H1 (cell line): Measurements from ENCODE around the gene PEX3. TPM values are rescaled to one million over a fixed set of nuclear protein-coding genes. Genes with fewer than 3 reads are reported as not detected.
A peak's percentile ranks its signal among the peaks of the same experiment; 100 is the strongest.

Experiments used
- CTCF ChIA-PET: fragments of 300-600 bp; sonication (Branson Sonifier 250); formaldehyde crosslinking; loops from one replicate; lab custom pipeline; 2021; ENCODE audit not compliant: partially characterized antibody; lab: Charles Lee
- POLR2A ChIA-PET: fragments of 300-600 bp; sonication (Branson Sonifier 250); formaldehyde crosslinking; loops from one replicate; lab custom pipeline; 2021; ENCODE audit warnings: inconsistent platforms; ENCODE audit not compliant: partially characterized antibody; lab: Charles Lee
- DNase-seq, 2 experiments: peaks; one replicate each; pipeline versions ENCODE4 v3.0.0 to v3.0.0-alpha.2; 2010 to 2022; ENCODE audit warnings: low spot score in 2 of 2, low read depth in 1 of 2, mixed read lengths in 1 of 2
- FAIRE-seq: peaks from 2 replicates; lab custom pipeline; 2011; peaks lifted over from hg19 to GRCh38; lab: Jason Lieb, UNC
- H2AFZ ChIP-seq: 2 replicates; pipeline ENCODE4 v1.8.1; 2012; ENCODE audit warnings: low read length, inconsistent platforms
- H2AK5ac ChIP-seq: 2 replicates; pipeline ENCODE4 v1.6.1; 2013; ENCODE audit warnings: low read depth, low read length
- H2BK120ac ChIP-seq: replicated peaks from 2 replicates; pipeline ENCODE3; 2013; ENCODE audit warnings: low read depth, low read length, inconsistent platforms
- H2BK12ac ChIP-seq: 2 replicates; pipeline ENCODE4 v1.6.1; 2013; ENCODE audit warnings: low read depth, low read length
- H2BK15ac ChIP-seq: 2 replicates; pipeline ENCODE4 v1.6.1; 2013; ENCODE audit warnings: low read length
- H2BK20ac ChIP-seq: 2 replicates; pipeline ENCODE4 v1.6.1; 2013; ENCODE audit warnings: low read length
- H2BK5ac ChIP-seq: 2 replicates; pipeline ENCODE4 v1.6.1; 2013; ENCODE audit warnings: low read depth, low read length
- H3K14ac ChIP-seq: 2 replicates; pipeline ENCODE4 v1.6.1; 2013; ENCODE audit warnings: inconsistent platforms; ENCODE audit not compliant: insufficient read length
- H3K18ac ChIP-seq: 2 replicates; pipeline ENCODE4 v1.6.1; 2013; ENCODE audit warnings: low read length; ENCODE audit errors: extremely low read depth
- H3K23ac ChIP-seq: 2 replicates; pipeline ENCODE4 v1.6.1; 2013; ENCODE audit warnings: inconsistent platforms; ENCODE audit not compliant: insufficient read length
- H3K23me2 ChIP-seq: 2 replicates; pipeline ENCODE4 v1.6.1; 2013; ENCODE audit warnings: low read depth, low read length
- H3K27ac ChIP-seq: 2 replicates; pipeline ENCODE4 v1.6.1; 2011; ENCODE audit warnings: low read depth, low read length, inconsistent platforms
- H3K27me3 ChIP-seq, 4 experiments: replicated peaks in 1 of 4; 1 replicate in 1 of 4; 2 replicates in 3 of 4; pipeline versions ENCODE4 v1.6.1 to v1.8.1; 2011 to 2013; ENCODE audit warnings: low read length in 3 of 4, mild to moderate bottlenecking in 3 of 4, inconsistent platforms in 2 of 4, mixed read lengths in 2 of 4, moderate library complexity in 1 of 4; ENCODE audit not compliant: control insufficient read depth in 3 of 4, insufficient read depth in 3 of 4; ENCODE audit errors: extremely low read depth in 1 of 4
- H3K36me3 ChIP-seq, 4 experiments: 2 replicates each; pipeline versions ENCODE4 v1.6.1 to v1.8.1; 2011 to 2013; ENCODE audit warnings: mild to moderate bottlenecking in 4 of 4, low read length in 3 of 4, moderate library complexity in 2 of 4, control low read depth in 1 of 4, inconsistent platforms in 1 of 4; ENCODE audit not compliant: insufficient read depth in 4 of 4, control insufficient read depth in 2 of 4
- H3K4ac ChIP-seq: replicated peaks from 2 replicates; pipeline ENCODE3; 2013; ENCODE audit warnings: low read length, low read depth, mixed read lengths, inconsistent platforms; ENCODE audit not compliant: insufficient read length
- H3K4me1 ChIP-seq, 4 experiments: replicated peaks in 1 of 4; 1 replicate in 1 of 4; 2 replicates in 3 of 4; pipeline versions ENCODE4 v1.6.1 to v1.8.1; 2011 to 2013; ENCODE audit warnings: low read length in 3 of 4, inconsistent platforms in 2 of 4, mixed read lengths in 1 of 4; ENCODE audit not compliant: insufficient read depth in 4 of 4, control insufficient read depth in 3 of 4
- H3K4me2 ChIP-seq, 2 experiments: 2 replicates each; pipeline versions ENCODE4 v1.6.1 to v1.8.1; 2011 to 2013; ENCODE audit warnings: low read depth in 2 of 2, low read length in 2 of 2, control low read depth in 1 of 2, inconsistent platforms in 1 of 2, mild to moderate bottlenecking in 1 of 2; ENCODE audit not compliant: insufficient read depth in 1 of 2
- H3K4me3 ChIP-seq, 4 experiments: fragments of 200-600, 300-600 bp in 1 of 4; sonication (generic), shearing (Covaris generic), sonication (Bioruptor Twin) in 1 of 4; 2 replicates each; pipeline versions ENCODE4 v1.5.1 to v1.8.1; 2011 to 2016; ENCODE audit warnings: low read length in 4 of 4, low read depth in 3 of 4, control low read depth in 2 of 4, inconsistent platforms in 2 of 4, mild to moderate bottlenecking in 2 of 4, mixed read lengths in 1 of 4, moderate library complexity in 1 of 4; ENCODE audit not compliant: insufficient read depth in 2 of 4; ENCODE audit errors: extremely low read depth in 1 of 4
- H3K56ac ChIP-seq: replicated peaks from 2 replicates; pipeline ENCODE3; 2013; ENCODE audit warnings: low read depth, mild to moderate bottlenecking, mixed read lengths, low read length, inconsistent platforms; ENCODE audit not compliant: insufficient read length
- H3K79me1 ChIP-seq: 2 replicates; pipeline ENCODE4 v1.6.1; 2013; ENCODE audit warnings: low read depth, low read length, control low read depth
- H3K79me2 ChIP-seq, 2 experiments: 2 replicates each; pipeline versions ENCODE4 v1.6.1 to v1.8.1; 2012 to 2013; ENCODE audit warnings: low read length in 2 of 2, mild to moderate bottlenecking in 2 of 2, inconsistent platforms in 1 of 2; ENCODE audit not compliant: insufficient read depth in 2 of 2, control insufficient read depth in 1 of 2
- H3K9ac ChIP-seq, 4 experiments: replicated peaks in 1 of 4; 1 replicate in 1 of 4; 2 replicates in 3 of 4; pipeline versions ENCODE4 v1.6.1 to v1.8.1; 2011 to 2013; ENCODE audit warnings: low read depth in 3 of 4, low read length in 3 of 4, control low read depth in 2 of 4, mild to moderate bottlenecking in 2 of 4, moderate library complexity in 2 of 4, inconsistent platforms in 1 of 4; ENCODE audit errors: extremely low read depth in 1 of 4
- H3K9me3 ChIP-seq, 2 experiments: 2 replicates each; pipeline versions ENCODE4 v1.6.1 to v1.8.1; 2012 to 2013; ENCODE audit warnings: mild to moderate bottlenecking in 2 of 2, moderate library complexity in 2 of 2, control low read depth in 1 of 2, inconsistent platforms in 1 of 2, low read depth in 1 of 2, low read length in 1 of 2, mixed read lengths in 1 of 2; ENCODE audit not compliant: insufficient read depth in 2 of 2
- H4K20me1 ChIP-seq, 2 experiments: replicated peaks in 1 of 2; 2 replicates each; pipeline versions ENCODE3 to v1.8.1; 2011 to 2013; ENCODE audit warnings: inconsistent platforms in 2 of 2, low read length in 2 of 2, mild to moderate bottlenecking in 1 of 2; ENCODE audit not compliant: insufficient read depth in 2 of 2, control insufficient read depth in 1 of 2
- H4K5ac ChIP-seq: 2 replicates; pipeline ENCODE4 v1.6.1; 2013; ENCODE audit warnings: low read length, low read depth, mixed read lengths, inconsistent platforms; ENCODE audit not compliant: insufficient read length
- H4K8ac ChIP-seq: 2 replicates; pipeline ENCODE4 v1.8.0; 2013; ENCODE audit warnings: mild to moderate bottlenecking, moderate library complexity, low read length, inconsistent platforms; ENCODE audit not compliant: insufficient read depth; ENCODE audit errors: extremely low read depth
- H4K91ac ChIP-seq: replicated peaks from 2 replicates; pipeline ENCODE3; 2013; ENCODE audit warnings: low read length, mixed read lengths, inconsistent platforms; ENCODE audit not compliant: insufficient read length
- MAFK ChIP-seq: IDR thresholded peaks from 2 replicates; pipeline ENCODE4 v1.6.1; 2012; ENCODE audit warnings: low read depth, mild to moderate bottlenecking, improper control_type of control experiment, low read length
- MAX ChIP-seq: IDR thresholded peaks from 2 replicates; pipeline ENCODE4 v1.6.1; 2012; ENCODE audit warnings: inconsistent platforms
- NRF1 ChIP-seq: IDR thresholded peaks from 2 replicates; pipeline ENCODE4 v1.6.1; 2011; ENCODE audit warnings: mild to moderate bottlenecking, low read depth, low read length, improper control_type of control experiment
- POLR2AphosphoS5 ChIP-seq: IDR thresholded peaks from 2 replicates; pipeline ENCODE4 v1.6.1; 2011; ENCODE audit warnings: low read depth, low read length
- RFX5 ChIP-seq: IDR thresholded peaks from 2 replicates; pipeline ENCODE4 v1.6.1; 2011; ENCODE audit warnings: low read depth, low read length, improper control_type of control experiment, borderline replicate concordance
- TAF7 ChIP-seq: optimal IDR thresholded peaks from 2 replicates; pipeline ENCODE3; 2011; ENCODE audit warnings: low read depth, mild to moderate bottlenecking, inconsistent platforms, low read length, moderate library complexity, borderline replicate concordance
- WGBS, 2 experiments: shearing (Covaris generic) in 1 of 2; methylation state at CpG; one replicate each; pipeline versions ENCODE4 v1.1.6 to v1.1.7; 2013 to 2015; ENCODE audit warnings: low lambda C conversion rate in 2 of 2, mixed read lengths in 2 of 2, inconsistent platforms in 1 of 2, low coverage in 1 of 2, missing lambda C conversion rate in 1 of 2; ENCODE audit not compliant: insufficient replicate concordance in 2 of 2, insufficient coverage in 1 of 2, insufficient read length in 1 of 2; ENCODE audit errors: extremely low coverage in 1 of 2, missing lambda C conversion rate in 1 of 2; 5-methylcytosine and 5-hydroxymethylcytosine counted together
- long read RNA-seq, 2 experiments: library from RNA in 1 of 2; library from capped mRNA in 1 of 2; stranded (forward); transcript quantifications; one replicate each; pipeline ENCODE4 v2.0.0, GENCODE V29; 2021; ENCODE audit warnings: inconsistent platforms in 1 of 2
- polyA minus RNA-seq, 3 experiments: library from RNA; depleted of rRNA, polyadenylated mRNA; stranded (reverse); fragments of >200 nt; gene quantifications; 1 replicate in 2 of 3; 2 replicates in 1 of 3; pipeline ENCODE4 v1.2.3, GENCODE V29; 2011
- polyA plus RNA-seq, 7 experiments: library from polyadenylated mRNA; depleted of rRNA in 3 of 7; stranded (reverse) in 5 of 7; unstranded in 2 of 7; fragments of >200 nt in 5 of 7; fragments of 200-250 nt in 2 of 7; gene quantifications; 1 replicate in 5 of 7; 2 replicates in 1 of 7; 4 replicates in 1 of 7; pipeline versions ENCODE4 v1.2.1 to v1.2.3, GENCODE V29; 2011 to 2013; ENCODE audit warnings: missing spikeins in 2 of 7, mixed read lengths in 2 of 7
- total RNA-seq: library from RNA; stranded (reverse); fragmentation: NEBNext Ultra II Directional; extraction: Animal tissue kit (Norgen Biotek cat#: 25700); gene quantifications from 2 replicates; pipeline ENCODE4 v1.2.1, GENCODE V29; 2021

The PEX3 gene, protein sequence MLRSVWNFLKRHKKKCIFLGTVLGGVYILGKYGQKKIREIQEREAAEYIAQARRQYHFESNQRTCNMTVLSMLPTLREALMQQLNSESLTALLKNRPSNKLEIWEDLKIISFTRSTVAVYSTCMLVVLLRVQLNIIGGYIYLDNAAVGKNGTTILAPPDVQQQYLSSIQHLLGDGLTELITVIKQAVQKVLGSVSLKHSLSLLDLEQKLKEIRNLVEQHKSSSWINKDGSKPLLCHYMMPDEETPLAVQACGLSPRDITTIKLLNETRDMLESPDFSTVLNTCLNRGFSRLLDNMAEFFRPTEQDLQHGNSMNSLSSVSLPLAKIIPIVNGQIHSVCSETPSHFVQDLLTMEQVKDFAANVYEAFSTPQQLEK
- total RNA-seq (14.4 and 16.8 TPM in 2 replicates), polyA plus RNA-seq (2011; rRNA removed) (5.2 and 8.0 TPM in 2 replicates), polyA minus RNA-seq (2011; rRNA and poly(A)+ RNA removed) (8.5 and 11.6 TPM in 2 replicates)
- polyA plus RNA-seq (2011; cell fraction: cytosol; rRNA removed), result 9.7 TPM
- 6.2 TPM for polyA plus RNA-seq (2011; cell fraction: nucleus; rRNA removed)
- polyA plus RNA-seq (2012, experiment 1 of 2), result 10.6 to 20.2 TPM (median 12.7 TPM) in 4 replicates
- polyA plus RNA-seq (2012, experiment 2 of 2), result 1.5 TPM
- polyA plus RNA-seq (2013, experiment 1 of 2), result 17.7 TPM
- polyA plus RNA-seq (2013, experiment 2 of 2), result 17.5 TPM
- polyA minus RNA-seq (2011; cell fraction: cytosol; rRNA and poly(A)+ RNA removed), result 13.1 TPM
- polyA minus RNA-seq (2011; cell fraction: nucleus; rRNA and poly(A)+ RNA removed), result 22.0 TPM
- long read RNA-seq, experiment 1, transcript PEX3-201 (12 exons, 1,969 nt), result major isoform, 9 of 17 reads
- long read RNA-seq, experiment 1, partial matches to known transcripts, result 8 of 17 reads
- long read RNA-seq, experiment 1, other reads (novel, unspliced or antisense), result 0 of 17 reads
- long read RNA-seq, experiment 2, transcript PEX3-201 (12 exons, 1,969 nt), result major isoform, 20 of 25 reads
- long read RNA-seq, experiment 2, partial matches to known transcripts, result 3 of 25 reads
- long read RNA-seq, experiment 2, other reads (novel, unspliced or antisense), result 2 of 25 reads

GRCh38 chr6:143450453-143451371, at the start of gene PEX3, which contains the start of gene ADAT2:
PEX3 (plus strand) TSS chr6:143450805; CDS start chr6:143451043, 238 bp downstream.
ADAT2 (minus strand) TSS chr6:143450695; CDS start chr6:143450658, 37 bp downstream.
- Histone ChIP-seq H3K79me1 (no peaks in the 10 kb centered on the region), H3K4me1 (no peaks in the 10 kb centered on the region; a peak in 1 of 7 replicates), H3K4ac (no peak within 1 kb of the TSS), H2AK5ac (no peak within 1 kb of the TSS), H3K18ac (no peak within 1 kb of the TSS), H2BK15ac (no peak within 1 kb of the TSS), H3K23ac (no peak within 1 kb of the TSS), H3K36me3 (no peaks in the 10 kb centered on the region), H3K27me3 (no peaks in the 10 kb centered on the region), H4K8ac (peak within 1 kb of the TSS; percentile 85; the same call in 1 of the 2 replicates), H3K23me2 (peaks cover 10% of the 10 kb centered on the region), H2AFZ (peak within 1 kb of the TSS; percentile 98), H3K27ac (peak within 1 kb of the TSS; percentile 56), H3K79me2 (peaks cover 0 to 24% of the 10 kb centered on the region in 2 experiments; a peak in 3 of 4 replicates), H2BK5ac (peak within 1 kb of the TSS; percentile 80), H3K4me3 (peak within 1 kb of the TSS; percentile 75 to 97 (median 92)), H2BK20ac (no peak within 1 kb of the TSS), H3K9ac (peak within 1 kb of the TSS; percentile 81 to 93 (median 84)), H4K20me1 (no peaks in the 10 kb centered on the region), H3K4me2 (peak within 1 kb of the TSS; percentile 93 to 98), H3K9me3 (no peaks in the 10 kb centered on the region), H4K5ac (peak within 1 kb of the TSS; percentile 27), H3K14ac (no peak within 1 kb of the TSS), H2BK120ac (no peak within 1 kb of the TSS), H2BK12ac (no peak within 1 kb of the TSS; the same call in 1 of the 2 replicates), H4K91ac (no peak within 1 kb of the TSS), H3K56ac (no peak within 1 kb of the TSS)
- 1% methylated on average over 56 of the region's 56 CpGs; no CpG with 5 or more reads in 1 of the 2 experiments for WGBS, 2 experiments
- POLR2A ChIA-PET, result interaction anchor here (0.7 to 1.2 kb wide), 7 partner anchors 15 to 531 kb away, joined by 3 to 6 read pairs (median 3); partner anchors contain the start of gene FUCA2
- CTCF ChIA-PET, result no interaction called here
- DNase-seq (peak; percentile 79 to 94), FAIRE-seq (peak; percentile 28)
- TF ChIP-seq RFX5, result no peak
- peak; percentile 96 for TF ChIP-seq TAF7
- no peak; the same call in 1 of the 2 replicates for TF ChIP-seq MAFK
- TF ChIP-seq MAX, result peak; percentile 81
- peak; percentile 90 for TF ChIP-seq POLR2AphosphoS5
- 0 out of 2 replicates have a peak, but pooled peaks have one; percentile 8 for TF ChIP-seq NRF1
